OCI-LY1 (cell line): Measurements from ENCODE around the gene TENM4.

Experiments
- EZH2 ChIP-seq: fragments of 200-600 bp; sonication (generic), shearing (Covaris generic); IDR thresholded peaks from 2 replicates; pipeline ENCODE4 v1.8.0; 2017; ENCODE audit warnings: borderline replicate concordance, mixed run types, mild to moderate bottlenecking, antibody characterized with exemption, low read length, moderate library complexity, mixed read lengths
- TF ChIP-seq, protein P1 (sequence below): fragments of 200-600 bp; sonication (generic), shearing (Covaris generic); IDR thresholded peaks from 2 replicates; pipeline ENCODE4 v1.5.1; 2017; ENCODE audit warnings: mild to moderate bottlenecking, antibody characterized with exemption, low read length, moderate library complexity, mixed read lengths

GRCh38 chr11:79121351-79121750 lies 319.5 kb downstream of the TENM4 start:
- no peak for TF ChIP-seq EZH2
- TF ChIP-seq, protein P1, sequence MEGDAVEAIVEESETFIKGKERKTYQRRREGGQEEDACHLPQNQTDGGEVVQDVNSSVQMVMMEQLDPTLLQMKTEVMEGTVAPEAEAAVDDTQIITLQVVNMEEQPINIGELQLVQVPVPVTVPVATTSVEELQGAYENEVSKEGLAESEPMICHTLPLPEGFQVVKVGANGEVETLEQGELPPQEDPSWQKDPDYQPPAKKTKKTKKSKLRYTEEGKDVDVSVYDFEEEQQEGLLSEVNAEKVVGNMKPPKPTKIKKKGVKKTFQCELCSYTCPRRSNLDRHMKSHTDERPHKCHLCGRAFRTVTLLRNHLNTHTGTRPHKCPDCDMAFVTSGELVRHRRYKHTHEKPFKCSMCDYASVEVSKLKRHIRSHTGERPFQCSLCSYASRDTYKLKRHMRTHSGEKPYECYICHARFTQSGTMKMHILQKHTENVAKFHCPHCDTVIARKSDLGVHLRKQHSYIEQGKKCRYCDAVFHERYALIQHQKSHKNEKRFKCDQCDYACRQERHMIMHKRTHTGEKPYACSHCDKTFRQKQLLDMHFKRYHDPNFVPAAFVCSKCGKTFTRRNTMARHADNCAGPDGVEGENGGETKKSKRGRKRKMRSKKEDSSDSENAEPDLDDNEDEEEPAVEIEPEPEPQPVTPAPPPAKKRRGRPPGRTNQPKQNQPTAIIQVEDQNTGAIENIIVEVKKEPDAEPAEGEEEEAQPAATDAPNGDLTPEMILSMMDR, result no peak
